Measurements from ENCODE around the gene RIPOR1.

DNA sequence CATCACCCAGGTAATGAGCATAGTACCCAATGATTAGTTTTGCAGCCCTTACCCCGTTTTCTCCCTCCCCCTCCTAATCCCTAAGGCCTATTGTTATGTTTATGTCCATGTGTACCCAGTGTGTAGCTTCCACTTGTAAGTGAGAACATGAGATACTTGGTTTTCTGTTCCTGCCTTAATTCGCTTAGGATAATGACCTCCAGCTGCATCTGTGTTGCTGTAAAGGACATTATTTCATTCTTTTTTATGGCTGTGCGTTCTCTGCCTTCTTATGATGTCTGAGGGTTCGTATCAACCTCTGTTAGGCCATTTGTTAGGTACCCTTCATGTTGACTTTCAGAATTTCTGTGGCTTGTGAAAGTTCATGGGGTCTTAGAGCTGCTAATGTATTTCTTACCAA is 64.7 kb downstream of the RIPOR1 start:
- TF ChIP-seq POLR2A (IDR thresholded peaks at IDR 0.05; ENCODE audit: low read length) (no peak), GATA1 (IDR thresholded peaks at IDR 0.05; ENCODE audit: low read depth, low read length) (no peak)
